ENCODE data around the gene MAST1. TPM values are rescaled to one million over a fixed set of nuclear protein-coding genes. Genes with fewer than 3 reads are reported as not detected.

MAST1 gene
- total and polyA plus RNA-seq, 2 donors from 2014 or later: 0.35 to 0.39 TPM

GRCh38 chr19:12872941-12873890 is 34.9 kb downstream of the MAST1 start:
- intact Hi-C loops (cut with DNase I): no loop called here
- Histone ChIP-seq H3K27me3 (ENCODE audit: control insufficient read depth, insufficient read depth, low read length) (no peaks in the 10 kb centered on the region), H3K9ac (ENCODE audit: low read length in 3 of 3) (peak overlapping the region in 1 of 3 donors; percentile 19), H3K9me3 (ENCODE audit: control insufficient read depth in 2 of 3, insufficient read depth in 1 of 3, low read length in 3 of 3) (no peaks in the 10 kb centered on the region), H3K4me3 (ENCODE audit: low read length in 3 of 3) (peak overlapping the region in 2 of 3 donors; percentile 3 to 46), H3K4me1 (ENCODE audit: control insufficient read depth in 2 of 3, insufficient read depth in 2 of 3, low read depth in 1 of 3, low read length in 3 of 3) (no peaks in the 10 kb centered on the region), H3K27ac (ENCODE audit: low read depth in 2 of 2, low read length in 2 of 2) (no peak overlapping the region), H3K36me3 (ENCODE audit: control insufficient read depth in 2 of 3, insufficient read depth in 3 of 3, low read length in 3 of 3) (peaks cover 0 to 4% (median 4%) of the 10 kb centered on the region in 3 donors)
- no peak for FAIRE-seq
- TF ChIP-seq CTCF (IDR thresholded peaks at IDR 0.05; ENCODE audit: borderline replicate concordance, extremely low read depth, insufficient read depth): no peak
- DNase-seq: peak in 4 of 5 donors; percentile 53 to 78 (median 60)

- Histone ChIP-seq H3K4me1 (ENCODE audit: control insufficient read depth in 2 of 3, insufficient read depth in 2 of 3, low read depth in 1 of 3, low read length in 3 of 3) (no peaks in the 10 kb centered on the region), H3K27ac (ENCODE audit: low read depth in 2 of 2, low read length in 2 of 2) (no peak overlapping the region), H3K27me3 (ENCODE audit: control insufficient read depth, insufficient read depth, low read length) (no peaks in the 10 kb centered on the region), H3K36me3 (ENCODE audit: control insufficient read depth in 2 of 3, insufficient read depth in 3 of 3, low read length in 3 of 3) (peaks cover 0 to 7% (median 6%) of the 10 kb centered on the region in 3 donors), H3K4me3 (ENCODE audit: low read length in 3 of 3) (no peak overlapping the region), H3K9ac (ENCODE audit: low read length in 3 of 3) (no peak overlapping the region), H3K9me3 (ENCODE audit: control insufficient read depth in 2 of 3, insufficient read depth in 1 of 3, low read length in 3 of 3) (no peaks in the 10 kb centered on the region)
- FAIRE-seq (no peak), DNase-seq (no peak)
- intact Hi-C loops (cut with DNase I): no loop called here
- no peak for TF ChIP-seq CTCF (IDR thresholded peaks at IDR 0.05; ENCODE audit: borderline replicate concordance, extremely low read depth, insufficient read depth)
These were observed 35.8 kb downstream of the MAST1 start for GRCh38 chr19:12873891-12874745.

- H3K27me3 ChIP-seq (ENCODE audit: control insufficient read depth, insufficient read depth, low read length): no peaks in the 10 kb centered on the region
- no peak for DNase-seq
- H3K9ac ChIP-seq (ENCODE audit: low read length in 3 of 3): no peak overlapping the region
- no peak overlapping the region for H3K4me3 ChIP-seq (ENCODE audit: low read length in 3 of 3)
- H3K9me3 ChIP-seq (ENCODE audit: control insufficient read depth in 2 of 3, insufficient read depth in 1 of 3, low read length in 3 of 3): no peaks in the 10 kb centered on the region
- TF ChIP-seq CTCF (IDR thresholded peaks at IDR 0.05; ENCODE audit: borderline replicate concordance, extremely low read depth, insufficient read depth): no peak
- no peak overlapping the region for H3K27ac ChIP-seq (ENCODE audit: low read depth in 2 of 2, low read length in 2 of 2)
- H3K36me3 ChIP-seq (ENCODE audit: control insufficient read depth in 2 of 3, insufficient read depth in 3 of 3, low read length in 3 of 3): peaks cover 0 to 7% (median 6%) of the 10 kb centered on the region in 3 donors
- intact Hi-C loops (cut with DNase I): no loop called here
- no peaks in the 10 kb centered on the region for H3K4me1 ChIP-seq (ENCODE audit: control insufficient read depth in 2 of 3, insufficient read depth in 2 of 3, low read depth in 1 of 3, low read length in 3 of 3)
- no peak for FAIRE-seq
These were observed 36.8 kb downstream of the MAST1 start for GRCh38 chr19:12875086-12875485.
